Activated CD4-positive, alpha-beta memory T cell treated with anti-CD3 and anti-CD28 coated beads for 36 hours (primary cell): ENCODE results near the gene CMTM7. TPM values are rescaled to one million over a fixed set of nuclear protein-coding genes. Genes with fewer than 3 reads are reported as not detected.
A peak's percentile ranks its signal among the peaks of the same experiment; 100 is the strongest.

Experiments used
- CTCF ChIA-PET: fragments of 350-600 bp; sonication (Branson Sonifier 250); formaldehyde crosslinking; loops from one replicate; lab custom pipeline; 2021; ENCODE audit warnings: antibody characterized with exemption, inconsistent platforms; lab: Charles Lee
- POLR2A ChIA-PET: fragments of 350-600 bp; sonication (Branson Sonifier 250); formaldehyde crosslinking; loops from one replicate; lab custom pipeline; 2021; ENCODE audit warnings: antibody characterized with exemption; lab: Charles Lee
- DNase-seq: peaks from one replicate; pipeline ENCODE4 v3.0.0-alpha.2; 2020
- H3K27ac Mint-ChIP-seq: one replicate; pipeline ENCODE4 v1.8.0; 2021; ENCODE audit warnings: mixed read lengths
- H3K27me3 Mint-ChIP-seq: one replicate; pipeline ENCODE4 v1.8.0; 2021; ENCODE audit warnings: mixed read lengths
- H3K36me3 Mint-ChIP-seq: one replicate; pipeline ENCODE4 v1.8.0; 2021; ENCODE audit warnings: mixed read lengths
- H3K4me1 Mint-ChIP-seq: one replicate; pipeline ENCODE4 v1.8.0; 2021; ENCODE audit warnings: low read depth, mixed read lengths
- H3K4me3 Mint-ChIP-seq: one replicate; pipeline ENCODE4 v1.8.0; 2021; ENCODE audit warnings: mild to moderate bottlenecking, mixed read lengths
- H3K9me3 Mint-ChIP-seq: one replicate; pipeline ENCODE4 v1.8.0; 2021; ENCODE audit warnings: mixed read lengths
- intact Hi-C: fragments of 100-400 bp; cut with micrococcal nuclease; formaldehyde crosslinking; loops from one replicate; pipeline ENCODE4 v1.15.1; 2023
- total RNA-seq, 2 experiments: library from RNA; stranded (reverse); gene quantifications; one replicate each; pipeline ENCODE4 v1.2.3, GENCODE V29; 2021

The CMTM7 gene
- total RNA-seq, 2 experiments from 2014 or later: 46.1 to 47.1 TPM

DNA sequence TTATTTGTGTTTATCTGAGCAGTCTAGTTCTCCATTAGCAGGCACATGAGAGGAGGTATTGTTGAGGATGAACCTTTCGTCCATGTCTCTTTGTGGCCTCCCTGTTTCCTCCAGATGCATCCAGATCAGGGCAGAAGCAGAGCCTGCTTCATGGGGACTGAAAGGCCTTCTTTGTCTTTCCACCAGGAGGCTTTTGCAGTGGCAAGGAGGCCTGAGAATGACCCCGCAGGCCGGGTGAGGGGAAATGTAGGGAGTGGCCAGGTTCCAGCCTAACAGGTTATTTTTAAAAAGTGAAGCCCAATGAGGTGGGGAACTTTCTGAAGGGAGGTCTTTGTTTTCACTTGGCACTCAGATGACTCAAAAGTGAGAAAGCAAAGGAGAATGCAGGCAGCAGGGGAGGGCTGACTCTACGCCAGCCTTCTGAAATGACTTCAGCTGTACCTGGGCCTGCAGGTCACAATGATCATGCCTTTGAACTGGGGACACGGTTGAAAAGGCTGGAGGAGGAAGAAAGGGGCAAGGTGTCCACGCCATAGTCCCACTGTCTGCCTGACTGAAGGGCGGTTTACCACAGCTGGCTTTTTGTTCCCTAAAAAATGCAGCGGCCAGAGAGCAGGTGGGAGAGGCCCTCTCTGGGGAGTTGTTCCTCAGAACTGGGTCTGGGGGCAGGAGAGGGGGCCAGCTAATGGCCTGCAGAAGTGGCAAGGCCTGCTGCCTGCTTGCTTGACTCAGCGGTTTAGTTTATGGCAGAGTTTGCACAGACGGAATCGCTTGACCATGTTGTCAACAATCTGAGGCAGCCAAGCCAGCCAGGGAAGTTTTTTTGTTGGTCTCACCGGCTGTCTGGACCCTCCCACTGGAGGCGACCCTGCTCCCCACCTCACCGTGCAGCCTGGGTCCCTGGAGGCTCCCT, 28.7 kb downstream of the CMTM7 start:
- peak; percentile 72 for DNase-seq
- intact Hi-C loops: loop anchor here (1.0 to 2.0 kb wide), 3 partner anchors 8 to 18 kb away; no protein-coding TSS in a partner anchor
- Mint-ChIP-seq H3K27me3 (no peaks in the 10 kb centered on the region), H3K4me1 (peaks cover 89% of the 10 kb centered on the region), H3K4me3 (peak overlapping the region; percentile 38), H3K27ac (peak overlapping the region; percentile 91), H3K9me3 (no peaks in the 10 kb centered on the region), H3K36me3 (peaks cover 3% of the 10 kb centered on the region)
- ChIA-PET CTCF (interaction anchor here (0.7 to 1.4 kb wide), 3 partner anchors 19 to 123 kb away, joined by 3 to 4 read pairs (median 3); no protein-coding TSS in a partner anchor), POLR2A (interaction anchor here (0.8 to 5.1 kb wide), 2 partner anchors 12 to 25 kb away, joined by 3 to 29 read pairs; no protein-coding TSS in a partner anchor)

DNA sequence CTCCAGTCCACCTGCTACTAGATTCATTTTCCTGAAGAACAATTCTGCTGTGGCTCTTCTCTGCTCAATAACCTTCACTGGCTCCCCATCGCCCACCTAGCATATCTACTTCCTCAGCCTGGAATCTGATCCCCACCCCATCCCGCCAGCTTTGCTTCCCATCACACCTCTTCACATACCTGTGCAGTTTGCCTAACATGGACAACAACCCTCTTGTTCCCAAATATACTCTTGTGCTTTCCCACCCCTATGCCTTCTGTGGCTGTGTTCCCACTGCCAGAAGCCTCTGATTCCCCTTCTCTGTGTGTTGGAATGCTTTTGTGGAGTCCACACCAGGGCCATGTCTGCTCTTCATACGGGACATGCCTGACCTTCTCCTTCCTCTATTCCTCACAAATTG, 29.5 kb downstream of the CMTM7 start:
- no peaks in the 10 kb centered on the region for H3K27me3 Mint-ChIP-seq
- H3K36me3 Mint-ChIP-seq: peaks cover 3% of the 10 kb centered on the region
- intact Hi-C loops: loop anchor here (2.0 kb wide), 1 partner anchor 18 kb away; no protein-coding TSS in a partner anchor
- H3K27ac Mint-ChIP-seq: peak overlapping the region; percentile 91
- H3K4me1 Mint-ChIP-seq: peaks cover 88% of the 10 kb centered on the region
- ChIA-PET CTCF (interaction anchor here (0.6 to 1.3 kb wide), 2 partner anchors 11 to 46 kb away, joined by 3 to 5 read pairs; no protein-coding TSS in a partner anchor), POLR2A (interaction anchor here (0.8 to 5.1 kb wide), 2 partner anchors 12 to 26 kb away, joined by 3 to 29 read pairs; no protein-coding TSS in a partner anchor)
- no peaks in the 10 kb centered on the region for H3K9me3 Mint-ChIP-seq
- no peak for DNase-seq
- peak overlapping the region; percentile 1 for H3K4me3 Mint-ChIP-seq

GRCh38 chr3:32421991-32422859, 30.6 kb downstream of the CMTM7 start:
- DNase-seq: no peak
- H3K36me3 Mint-ChIP-seq: peaks cover 1% of the 10 kb centered on the region
- intact Hi-C loops: loop anchor here (2.0 kb wide), 1 partner anchor 17 kb away; no protein-coding TSS in a partner anchor

GRCh38 chr3:32422943-32423342, 31.3 kb downstream of the CMTM7 start:
- Mint-ChIP-seq H3K4me1 (peaks cover 94% of the 10 kb centered on the region), H3K36me3 (peaks cover 1% of the 10 kb centered on the region), H3K9me3 (no peaks in the 10 kb centered on the region), H3K27me3 (no peaks in the 10 kb centered on the region), H3K4me3 (no peak overlapping the region), H3K27ac (peak overlapping the region; percentile 86)
- DNase-seq: no peak
- ChIA-PET POLR2A (interaction anchor here (5.1 kb wide), 1 partner anchor 10 kb away, joined by 29 read pairs; no protein-coding TSS in a partner anchor), CTCF (interaction anchor here (0.7 to 2.7 kb wide), 9 partner anchors 9 to 47 kb away, joined by 3 to 9 read pairs (median 4); no protein-coding TSS in a partner anchor)
- intact Hi-C loops: no loop called here

More at GRCh38 chr3:32421991-32422859, 30.6 kb downstream of the CMTM7 start:
- POLR2A ChIA-PET: interaction anchor here (5.1 kb wide), 1 partner anchor 11 kb away, joined by 29 read pairs; no protein-coding TSS in a partner anchor
- CTCF ChIA-PET: interaction anchor here (1.2 to 2.7 kb wide), 4 partner anchors 8 to 47 kb away, joined by 4 to 9 read pairs (median 6); no protein-coding TSS in a partner anchor
- Mint-ChIP-seq H3K4me3 (no peak overlapping the region), H3K27me3 (no peaks in the 10 kb centered on the region), H3K27ac (peak overlapping the region; percentile 91), H3K4me1 (peaks cover 89% of the 10 kb centered on the region), H3K9me3 (no peaks in the 10 kb centered on the region)

DNA sequence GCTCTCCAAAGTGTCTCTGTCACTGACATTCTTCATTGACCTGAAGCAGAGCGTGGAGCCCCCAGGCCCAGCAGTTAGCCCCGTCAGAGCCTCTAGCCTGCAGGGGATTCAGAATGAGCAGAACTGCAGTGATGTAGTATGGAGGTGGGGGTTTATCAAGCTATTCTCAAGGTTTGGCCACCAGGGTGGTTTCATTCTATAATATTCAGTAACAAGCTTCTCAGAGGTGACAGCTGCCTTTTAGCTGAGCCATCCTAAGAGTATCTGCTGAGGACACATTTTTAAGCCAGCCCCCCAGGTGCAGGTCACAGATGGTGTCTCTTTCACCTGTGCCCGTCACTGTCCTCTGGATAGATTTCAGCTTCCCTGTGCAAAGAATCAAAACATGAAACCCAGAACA, 31.9 kb downstream of the CMTM7 start:
- no peak overlapping the region for H3K4me3 Mint-ChIP-seq
- peak overlapping the region; percentile 86 for H3K27ac Mint-ChIP-seq
- POLR2A ChIA-PET: interaction anchor here (0.9 to 5.1 kb wide), 2 partner anchors 9 to 15 kb away, joined by 4 to 29 read pairs; no protein-coding TSS in a partner anchor
- intact Hi-C loops: no loop called here
- no peaks in the 10 kb centered on the region for H3K27me3 Mint-ChIP-seq
- H3K9me3 Mint-ChIP-seq: no peaks in the 10 kb centered on the region
- peaks cover 94% of the 10 kb centered on the region for H3K4me1 Mint-ChIP-seq
- H3K36me3 Mint-ChIP-seq: peaks cover 1% of the 10 kb centered on the region
- CTCF ChIA-PET: interaction anchor here (0.7 to 2.7 kb wide), 11 partner anchors 9 to 59 kb away, joined by 3 to 12 read pairs (median 4); no protein-coding TSS in a partner anchor
- no peak for DNase-seq

DNA sequence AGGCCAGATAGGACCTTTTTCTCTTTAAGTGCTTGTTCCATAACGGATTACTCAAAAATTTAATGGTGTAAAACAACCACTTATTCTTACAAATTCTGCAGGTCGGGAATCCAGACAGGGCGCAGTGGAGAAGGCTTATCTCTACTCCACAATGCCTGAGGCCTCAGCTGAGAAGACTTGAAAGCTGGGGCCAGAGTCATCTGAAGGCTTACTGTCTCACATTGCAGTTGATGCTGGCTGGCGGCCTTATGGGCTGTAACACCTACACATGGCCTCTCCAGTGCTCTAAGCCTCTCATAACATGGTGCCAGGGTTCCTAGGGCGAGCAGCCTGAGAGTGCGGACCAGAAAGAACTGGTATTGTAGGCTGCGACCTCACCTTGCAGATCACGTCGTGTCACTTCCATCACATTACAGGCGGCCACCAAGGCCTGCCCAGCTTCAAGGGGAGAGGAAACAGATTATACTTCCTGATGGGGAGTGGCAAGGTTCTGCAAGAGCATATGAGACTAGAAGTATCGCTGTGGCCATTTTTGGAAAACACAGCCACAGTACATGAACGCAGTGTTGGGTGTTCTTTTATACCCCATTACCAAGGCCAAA, 32.4 kb downstream of the CMTM7 start:
- DNase-seq: peak; percentile 41
- ChIA-PET CTCF (interaction anchor here (0.6 to 6.1 kb wide), 11 partner anchors 9 to 1833 kb away, joined by 3 to 28 read pairs (median 3); no protein-coding TSS in a partner anchor), POLR2A (interaction anchor here (0.9 to 5.1 kb wide), 2 partner anchors 9 to 15 kb away, joined by 4 to 29 read pairs; no protein-coding TSS in a partner anchor)
- peak overlapping the region; percentile 86 for H3K27ac Mint-ChIP-seq
- no peaks in the 10 kb centered on the region for H3K27me3 Mint-ChIP-seq
- peaks cover 1% of the 10 kb centered on the region for H3K36me3 Mint-ChIP-seq
- H3K9me3 Mint-ChIP-seq: no peaks in the 10 kb centered on the region
- peaks cover 94% of the 10 kb centered on the region for H3K4me1 Mint-ChIP-seq
- intact Hi-C loops: no loop called here
- H3K4me3 Mint-ChIP-seq: peak overlapping the region; percentile 48

DNA sequence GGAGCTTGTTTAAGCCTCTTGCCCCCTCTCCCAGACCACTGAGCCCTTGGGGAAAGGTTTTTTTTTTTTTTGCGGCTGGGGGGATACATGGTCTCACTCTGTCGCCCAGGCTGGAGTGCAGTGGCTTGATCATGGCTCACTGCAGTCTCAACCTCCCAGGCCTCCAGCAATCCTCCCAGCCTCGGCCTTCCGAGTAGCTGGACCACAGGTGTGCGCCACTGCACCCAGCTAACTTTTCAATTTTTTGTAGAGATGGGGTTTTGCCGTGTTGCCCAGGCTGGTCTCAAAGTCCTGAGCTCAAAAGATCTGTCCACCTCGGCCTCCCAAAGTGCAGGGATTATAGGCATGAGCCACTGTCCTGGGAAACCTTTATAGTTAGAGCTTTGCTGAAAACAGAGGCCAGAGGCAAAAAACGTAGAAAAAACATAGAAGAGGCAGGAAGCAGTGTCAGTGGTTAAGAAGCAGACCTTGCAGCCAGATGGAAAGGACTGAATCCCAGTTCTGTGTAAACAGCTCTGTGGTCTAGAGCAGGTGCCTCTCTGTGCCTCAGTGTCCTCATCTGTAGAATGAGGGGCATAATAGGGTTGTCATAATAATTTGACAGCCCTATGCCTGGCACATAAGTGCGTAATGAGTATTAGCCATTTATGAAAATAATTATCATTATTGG, 33.1 kb downstream of the CMTM7 start:
- DNase-seq: no peak
- Mint-ChIP-seq H3K27me3 (no peaks in the 10 kb centered on the region), H3K4me1 (peaks cover 92% of the 10 kb centered on the region), H3K27ac (peak overlapping the region; percentile 86), H3K9me3 (no peaks in the 10 kb centered on the region), H3K36me3 (no peaks in the 10 kb centered on the region), H3K4me3 (no peak overlapping the region)
- CTCF ChIA-PET: interaction anchor here (0.6 to 6.1 kb wide), 6 partner anchors 9 to 1833 kb away, joined by 3 to 28 read pairs (median 6); no protein-coding TSS in a partner anchor
- intact Hi-C loops: no loop called here
- POLR2A ChIA-PET: interaction anchor here (5.1 kb wide), 1 partner anchor 8 kb away, joined by 29 read pairs; no protein-coding TSS in a partner anchor

- CTCF ChIA-PET: interaction anchor here (0.8 to 6.1 kb wide), 6 partner anchors 11 to 54 kb away, joined by 3 to 28 read pairs (median 4); no protein-coding TSS in a partner anchor
- no peaks in the 10 kb centered on the region for H3K36me3 Mint-ChIP-seq
- no peaks in the 10 kb centered on the region for H3K9me3 Mint-ChIP-seq
- H3K27ac Mint-ChIP-seq: peak overlapping the region; percentile 84
- POLR2A ChIA-PET: interaction anchor here (0.8 to 1.1 kb wide), 2 partner anchors 11 to 37 kb away, joined by 4 to 6 read pairs; partner anchors contain the start of gene CMTM7
- H3K27me3 Mint-ChIP-seq: no peaks in the 10 kb centered on the region
- peak; percentile 41 for DNase-seq
- peak overlapping the region; percentile 57 for H3K4me3 Mint-ChIP-seq
- peaks cover 93% of the 10 kb centered on the region for H3K4me1 Mint-ChIP-seq
- intact Hi-C loops: loop anchor here (1.0 kb wide), 1 partner anchor 8 kb away; no protein-coding TSS in a partner anchor
Measured at GRCh38 chr3:32428092-32429068, 36.7 kb downstream of the CMTM7 start.

DNA sequence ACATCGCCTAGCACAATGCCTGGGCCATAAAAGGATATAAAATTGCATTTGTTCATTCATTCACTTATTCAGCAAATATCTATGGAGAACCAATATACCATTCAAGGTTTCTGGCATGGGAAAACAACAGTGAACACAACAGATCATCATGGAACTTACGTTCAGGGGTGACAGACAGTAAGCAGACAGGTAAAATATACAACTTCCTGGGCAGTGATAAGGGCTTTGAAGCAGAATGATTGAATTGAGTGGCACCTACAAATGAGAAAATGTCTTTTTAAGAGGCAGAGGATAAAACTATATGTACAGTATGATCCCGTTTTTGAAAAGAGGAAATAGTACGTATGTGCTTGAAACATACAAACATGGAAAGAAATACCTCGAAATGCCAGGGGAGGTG, 39.2 kb downstream of the CMTM7 start:
- Mint-ChIP-seq H3K4me3 (peak overlapping the region; percentile 23), H3K27me3 (no peaks in the 10 kb centered on the region), H3K4me1 (peaks cover 83% of the 10 kb centered on the region), H3K9me3 (no peaks in the 10 kb centered on the region), H3K27ac (peak overlapping the region; percentile 96), H3K36me3 (peaks cover 1% of the 10 kb centered on the region)
- POLR2A ChIA-PET: interaction anchor here (1.6 kb wide), 1 partner anchor 192 kb away, joined by 4 read pairs; no protein-coding TSS in a partner anchor
- no peak for DNase-seq
- CTCF ChIA-PET: no interaction called here
- intact Hi-C loops: loop anchor here (5.0 to 10.0 kb wide), 3 partner anchors 39 to 634 kb away; partner anchors contain the start of gene CMTM7
